Measurements from ENCODE around the gene FAU.

FAU gene

GRCh38 chr11:65071907-65072630, 49.9 kb downstream of the FAU start:
- DNase-seq: no peak

Data from RPMI8226 (cell line).